ENCODE measurements around the gene PPP2R2C. TPM values are rescaled to one million over a fixed set of nuclear protein-coding genes. Genes with fewer than 3 reads are reported as not detected.
A peak's percentile ranks its signal among the peaks of the same experiment; 100 is the strongest.

Gene PPP2R2C
- polyA plus RNA-seq, 1 donor from 2014 or later, result 34.4 TPM

DNA sequence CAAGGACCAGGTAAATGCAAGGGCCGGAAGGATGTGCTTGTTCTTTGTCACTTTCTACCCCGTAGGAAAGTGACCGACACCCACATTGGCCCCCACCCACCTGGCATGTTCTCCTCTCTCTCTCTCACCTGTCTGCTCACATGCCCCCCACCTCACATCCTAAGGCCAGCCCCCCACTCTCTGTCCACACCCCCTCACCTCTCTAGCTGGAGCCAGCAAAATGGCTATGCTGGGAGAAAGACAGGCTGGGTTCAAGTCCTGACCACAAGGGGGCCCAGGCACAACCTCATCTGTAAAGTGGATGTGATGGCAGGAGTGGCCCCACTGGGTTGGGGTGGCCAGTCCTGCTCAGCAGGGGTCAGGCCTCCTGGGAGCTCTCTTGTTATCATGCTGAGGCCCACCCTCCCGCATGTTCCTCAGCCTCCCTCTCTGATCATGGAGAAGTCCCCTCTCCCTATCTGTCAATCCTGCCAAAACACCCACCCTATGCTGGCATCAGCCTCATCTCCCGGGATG lies 1.7 kb upstream of the PPP2R2C start:
- peaks cover 46% of the 10 kb centered on the region for H3K27me3 ChIP-seq (ENCODE audit: insufficient read depth, low read depth, low read length)
- TF ChIP-seq, protein P1, sequence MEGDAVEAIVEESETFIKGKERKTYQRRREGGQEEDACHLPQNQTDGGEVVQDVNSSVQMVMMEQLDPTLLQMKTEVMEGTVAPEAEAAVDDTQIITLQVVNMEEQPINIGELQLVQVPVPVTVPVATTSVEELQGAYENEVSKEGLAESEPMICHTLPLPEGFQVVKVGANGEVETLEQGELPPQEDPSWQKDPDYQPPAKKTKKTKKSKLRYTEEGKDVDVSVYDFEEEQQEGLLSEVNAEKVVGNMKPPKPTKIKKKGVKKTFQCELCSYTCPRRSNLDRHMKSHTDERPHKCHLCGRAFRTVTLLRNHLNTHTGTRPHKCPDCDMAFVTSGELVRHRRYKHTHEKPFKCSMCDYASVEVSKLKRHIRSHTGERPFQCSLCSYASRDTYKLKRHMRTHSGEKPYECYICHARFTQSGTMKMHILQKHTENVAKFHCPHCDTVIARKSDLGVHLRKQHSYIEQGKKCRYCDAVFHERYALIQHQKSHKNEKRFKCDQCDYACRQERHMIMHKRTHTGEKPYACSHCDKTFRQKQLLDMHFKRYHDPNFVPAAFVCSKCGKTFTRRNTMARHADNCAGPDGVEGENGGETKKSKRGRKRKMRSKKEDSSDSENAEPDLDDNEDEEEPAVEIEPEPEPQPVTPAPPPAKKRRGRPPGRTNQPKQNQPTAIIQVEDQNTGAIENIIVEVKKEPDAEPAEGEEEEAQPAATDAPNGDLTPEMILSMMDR (IDR thresholded peaks at IDR 0.05; ENCODE audit: poor library complexity, severe bottlenecking), result peak; percentile 23
- no peak for TF ChIP-seq TAF1 (IDR thresholded peaks at IDR 0.05; ENCODE audit: low read depth)
- no peaks in the 10 kb centered on the region for H3F3A ChIP-seq (ENCODE audit: insufficient read depth, low read length, poor library complexity, severe bottlenecking)
- no peak overlapping the region for H3K9ac ChIP-seq (ENCODE audit: low read length)
- H2AFZ ChIP-seq (ENCODE audit: low read depth, low read length), result no peak overlapping the region
- no peak overlapping the region for H3K27ac ChIP-seq (ENCODE audit: low read length)
- H3K4me2 ChIP-seq (ENCODE audit: low read length), result no peak overlapping the region
- no peaks in the 10 kb centered on the region for H3K79me2 ChIP-seq (replicated peaks; ENCODE audit: insufficient read depth, low read length)
- no peak overlapping the region for H3K4me3 ChIP-seq (ENCODE audit: low read length)
- H3K36me3 ChIP-seq (ENCODE audit: insufficient read depth, low read length), result no peaks in the 10 kb centered on the region
- H3K9me2 ChIP-seq (ENCODE audit: insufficient read depth, low read length), result no peaks in the 10 kb centered on the region
- no peaks in the 10 kb centered on the region for H3K9me3 ChIP-seq (ENCODE audit: low read length)
- no peaks in the 10 kb centered on the region for H4K20me1 ChIP-seq (ENCODE audit: insufficient read depth)

DNA sequence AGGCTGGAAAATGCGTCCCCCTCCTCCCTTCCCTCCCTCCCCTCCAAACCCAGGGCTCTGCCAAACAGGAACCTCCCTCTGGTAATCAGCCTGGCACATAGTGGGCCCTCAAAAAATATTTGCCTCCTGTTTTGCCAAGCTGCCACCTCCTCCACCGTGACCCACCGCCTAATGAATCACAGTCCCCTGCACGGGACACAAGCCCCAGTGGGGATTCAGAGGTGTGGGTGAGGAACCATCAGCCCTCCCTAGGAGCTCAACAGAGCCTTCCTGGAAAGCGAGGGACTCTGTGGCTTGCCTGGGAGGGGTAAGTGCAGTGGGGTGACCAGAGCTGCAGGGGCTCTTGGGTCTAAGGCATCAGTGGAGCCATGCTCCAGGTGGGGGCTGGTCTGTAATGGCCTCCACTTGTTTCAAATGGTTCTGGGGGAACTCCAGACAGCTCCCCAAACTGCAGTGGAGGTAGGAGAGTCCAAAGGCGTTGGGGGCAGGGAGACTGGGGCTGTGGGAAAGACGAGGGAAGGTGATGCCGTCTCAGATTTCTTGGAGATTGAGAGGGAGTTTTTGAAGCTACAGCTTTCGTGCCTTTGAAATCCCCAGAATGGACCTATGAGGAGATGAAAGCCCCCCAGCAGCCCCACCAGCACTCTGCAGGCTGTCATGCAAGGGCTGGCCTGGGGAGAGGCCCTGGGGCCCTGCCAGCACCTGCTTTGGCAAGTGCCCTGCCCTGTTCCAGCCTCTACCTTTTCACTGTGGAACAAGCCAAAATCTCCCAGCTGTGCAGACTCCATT lies 1.0 kb upstream of the PPP2R2C start:
- Histone ChIP-seq H3K9me2 (ENCODE audit: insufficient read depth, low read length) (no peaks in the 10 kb centered on the region), H3K27ac (ENCODE audit: low read length) (peak overlapping the region; percentile 45), H3K27me3 (ENCODE audit: insufficient read depth, low read depth, low read length) (peaks cover 47% of the 10 kb centered on the region), H3K79me2 (replicated peaks; ENCODE audit: insufficient read depth, low read length) (no peaks in the 10 kb centered on the region), H4K20me1 (ENCODE audit: insufficient read depth) (no peaks in the 10 kb centered on the region), H3K4me2 (ENCODE audit: low read length) (no peak overlapping the region), H3K9me3 (ENCODE audit: low read length) (no peaks in the 10 kb centered on the region), H2AFZ (ENCODE audit: low read depth, low read length) (no peak overlapping the region), H3K36me3 (ENCODE audit: insufficient read depth, low read length) (no peaks in the 10 kb centered on the region), H3K4me3 (ENCODE audit: low read length) (peak overlapping the region; percentile 68), H3K9ac (ENCODE audit: low read length) (peak overlapping the region; percentile 76), H3F3A (ENCODE audit: insufficient read depth, low read length, poor library complexity, severe bottlenecking) (no peaks in the 10 kb centered on the region)
- TF ChIP-seq RAD21 (conservative IDR thresholded peaks at IDR 0.05) (no peak), EZH2 (IDR thresholded peaks at IDR 0.05; ENCODE audit: borderline replicate concordance, insufficient read depth, low read length, poor library complexity, severe bottlenecking) (no peak), TAF1 (IDR thresholded peaks at IDR 0.05; ENCODE audit: low read depth) (no peak), MXI1 (conservative IDR thresholded peaks at IDR 0.05; ENCODE audit: poor library complexity, severe bottlenecking) (no peak), EP300 (conservative IDR thresholded peaks at IDR 0.05; ENCODE audit: poor library complexity, severe bottlenecking) (no peak), SMC3 (conservative IDR thresholded peaks at IDR 0.05; ENCODE audit: poor library complexity) (no peak)

DNA sequence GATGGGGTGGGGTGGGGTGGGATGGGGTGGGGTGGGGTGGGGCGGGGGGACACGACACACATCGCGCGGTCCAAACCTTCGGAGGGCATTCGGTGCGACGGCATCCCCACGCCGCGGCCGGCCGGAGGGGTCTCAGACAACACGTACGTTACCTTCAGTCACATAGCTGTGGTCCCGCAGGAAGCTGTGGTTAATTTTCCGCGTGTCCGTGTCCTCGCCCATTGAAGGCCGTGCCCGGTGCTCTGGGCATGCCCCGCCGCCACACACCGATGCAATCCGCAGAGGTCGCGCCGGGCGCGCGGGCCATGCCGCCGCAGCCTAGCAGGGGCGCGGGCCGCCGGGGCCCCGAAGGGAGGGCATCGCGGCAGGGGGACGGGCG lies 417 bp downstream of the PPP2R2C start:
- Histone ChIP-seq H4K20me1 (ENCODE audit: insufficient read depth) (no peaks in the 10 kb centered on the region), H3K4me3 (ENCODE audit: low read length) (peak overlapping the region; percentile 87), H3K27me3 (ENCODE audit: insufficient read depth, low read depth, low read length) (peaks cover 47% of the 10 kb centered on the region), H3K9ac (ENCODE audit: low read length) (peak overlapping the region; percentile 78), H3K9me2 (ENCODE audit: insufficient read depth, low read length) (no peaks in the 10 kb centered on the region), H3K36me3 (ENCODE audit: insufficient read depth, low read length) (no peaks in the 10 kb centered on the region), H3K27ac (ENCODE audit: low read length) (no peak overlapping the region), H2AFZ (ENCODE audit: low read depth, low read length) (no peak overlapping the region), H3F3A (ENCODE audit: insufficient read depth, low read length, poor library complexity, severe bottlenecking) (no peaks in the 10 kb centered on the region), H3K9me3 (ENCODE audit: low read length) (no peaks in the 10 kb centered on the region), H3K79me2 (replicated peaks; ENCODE audit: insufficient read depth, low read length) (no peaks in the 10 kb centered on the region), H3K4me2 (ENCODE audit: low read length) (no peak overlapping the region)
- TF ChIP-seq, protein P2, sequence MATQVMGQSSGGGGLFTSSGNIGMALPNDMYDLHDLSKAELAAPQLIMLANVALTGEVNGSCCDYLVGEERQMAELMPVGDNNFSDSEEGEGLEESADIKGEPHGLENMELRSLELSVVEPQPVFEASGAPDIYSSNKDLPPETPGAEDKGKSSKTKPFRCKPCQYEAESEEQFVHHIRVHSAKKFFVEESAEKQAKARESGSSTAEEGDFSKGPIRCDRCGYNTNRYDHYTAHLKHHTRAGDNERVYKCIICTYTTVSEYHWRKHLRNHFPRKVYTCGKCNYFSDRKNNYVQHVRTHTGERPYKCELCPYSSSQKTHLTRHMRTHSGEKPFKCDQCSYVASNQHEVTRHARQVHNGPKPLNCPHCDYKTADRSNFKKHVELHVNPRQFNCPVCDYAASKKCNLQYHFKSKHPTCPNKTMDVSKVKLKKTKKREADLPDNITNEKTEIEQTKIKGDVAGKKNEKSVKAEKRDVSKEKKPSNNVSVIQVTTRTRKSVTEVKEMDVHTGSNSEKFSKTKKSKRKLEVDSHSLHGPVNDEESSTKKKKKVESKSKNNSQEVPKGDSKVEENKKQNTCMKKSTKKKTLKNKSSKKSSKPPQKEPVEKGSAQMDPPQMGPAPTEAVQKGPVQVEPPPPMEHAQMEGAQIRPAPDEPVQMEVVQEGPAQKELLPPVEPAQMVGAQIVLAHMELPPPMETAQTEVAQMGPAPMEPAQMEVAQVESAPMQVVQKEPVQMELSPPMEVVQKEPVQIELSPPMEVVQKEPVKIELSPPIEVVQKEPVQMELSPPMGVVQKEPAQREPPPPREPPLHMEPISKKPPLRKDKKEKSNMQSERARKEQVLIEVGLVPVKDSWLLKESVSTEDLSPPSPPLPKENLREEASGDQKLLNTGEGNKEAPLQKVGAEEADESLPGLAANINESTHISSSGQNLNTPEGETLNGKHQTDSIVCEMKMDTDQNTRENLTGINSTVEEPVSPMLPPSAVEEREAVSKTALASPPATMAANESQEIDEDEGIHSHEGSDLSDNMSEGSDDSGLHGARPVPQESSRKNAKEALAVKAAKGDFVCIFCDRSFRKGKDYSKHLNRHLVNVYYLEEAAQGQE (IDR thresholded peaks at IDR 0.05; ENCODE audit: borderline replicate concordance), result no peak
- TF ChIP-seq EZH2 (IDR thresholded peaks at IDR 0.05; ENCODE audit: borderline replicate concordance, insufficient read depth, low read length, poor library complexity, severe bottlenecking) (no peak), TAF1 (IDR thresholded peaks at IDR 0.05; ENCODE audit: low read depth) (no peak), MXI1 (conservative IDR thresholded peaks at IDR 0.05; ENCODE audit: poor library complexity, severe bottlenecking) (no peak), SMC3 (conservative IDR thresholded peaks at IDR 0.05; ENCODE audit: poor library complexity) (no peak), EP300 (conservative IDR thresholded peaks at IDR 0.05; ENCODE audit: poor library complexity, severe bottlenecking) (no peak), POLR2AphosphoS5 (IDR thresholded peaks at IDR 0.05) (no peak), RAD21 (conservative IDR thresholded peaks at IDR 0.05) (no peak)
- TF ChIP-seq, protein P1 (IDR thresholded peaks at IDR 0.05; ENCODE audit: poor library complexity, severe bottlenecking), result no peak
